ENCODE data around the gene RAB21.

DNA sequence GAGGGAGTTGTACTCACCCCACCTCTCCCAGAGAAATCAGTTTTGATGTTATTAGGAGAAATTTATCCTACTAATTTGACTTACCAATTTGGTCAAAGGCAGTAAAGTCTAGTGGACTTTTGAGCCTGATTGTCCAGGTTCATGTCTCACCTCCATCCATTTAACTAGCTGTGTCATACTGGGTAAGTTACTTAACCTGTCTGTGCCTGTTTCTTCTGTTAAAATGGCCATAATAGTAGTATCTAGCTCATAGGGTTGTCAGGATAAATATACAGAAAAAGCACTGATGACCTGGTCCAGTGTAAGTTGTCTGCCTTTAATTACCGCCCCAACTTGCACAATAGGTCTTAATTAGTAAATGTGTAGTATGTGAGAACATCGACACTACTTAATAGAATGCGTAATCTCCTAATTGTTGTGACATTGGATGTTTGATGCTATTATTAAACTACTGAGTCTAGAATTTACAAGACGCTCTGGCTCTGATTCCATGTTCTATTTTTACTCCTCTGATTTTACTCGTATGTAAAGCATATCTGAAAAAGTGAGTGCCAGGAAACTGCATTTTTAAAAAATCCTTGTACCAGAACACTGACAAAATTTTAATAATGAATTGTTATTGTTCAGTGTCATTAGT lies 1.5 kb downstream of the RAB21 start:
- TF ChIP-seq POLR2A (IDR thresholded peaks at IDR 0.05): no peak
- TF ChIP-seq, protein P1, sequence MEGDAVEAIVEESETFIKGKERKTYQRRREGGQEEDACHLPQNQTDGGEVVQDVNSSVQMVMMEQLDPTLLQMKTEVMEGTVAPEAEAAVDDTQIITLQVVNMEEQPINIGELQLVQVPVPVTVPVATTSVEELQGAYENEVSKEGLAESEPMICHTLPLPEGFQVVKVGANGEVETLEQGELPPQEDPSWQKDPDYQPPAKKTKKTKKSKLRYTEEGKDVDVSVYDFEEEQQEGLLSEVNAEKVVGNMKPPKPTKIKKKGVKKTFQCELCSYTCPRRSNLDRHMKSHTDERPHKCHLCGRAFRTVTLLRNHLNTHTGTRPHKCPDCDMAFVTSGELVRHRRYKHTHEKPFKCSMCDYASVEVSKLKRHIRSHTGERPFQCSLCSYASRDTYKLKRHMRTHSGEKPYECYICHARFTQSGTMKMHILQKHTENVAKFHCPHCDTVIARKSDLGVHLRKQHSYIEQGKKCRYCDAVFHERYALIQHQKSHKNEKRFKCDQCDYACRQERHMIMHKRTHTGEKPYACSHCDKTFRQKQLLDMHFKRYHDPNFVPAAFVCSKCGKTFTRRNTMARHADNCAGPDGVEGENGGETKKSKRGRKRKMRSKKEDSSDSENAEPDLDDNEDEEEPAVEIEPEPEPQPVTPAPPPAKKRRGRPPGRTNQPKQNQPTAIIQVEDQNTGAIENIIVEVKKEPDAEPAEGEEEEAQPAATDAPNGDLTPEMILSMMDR (IDR thresholded peaks at IDR 0.05): no peak
